Motor neuron (in vitro differentiated cells): ENCODE measurements around the gene AKAP13. TPM values are rescaled to one million over a fixed set of nuclear protein-coding genes. Genes with fewer than 3 reads are reported as not detected.

Source experiments
- ATAC-seq, 8 experiments: fragments of 200-7000 bp; cut with Tn5 transposase; replicated peaks in 6 of 8; 2 replicates each; pipeline ENCODE4 v1.8.0; 2021; ENCODE audit warnings: mild to moderate bottlenecking in 8 of 8, moderate library complexity in 8 of 8
- H3K27ac ChIP-seq, 2 donors: fragments of 250-450 bp; sonication (Bioruptor Pico); 2 replicates each; pipeline ENCODE4 v1.9.0; 2021; ENCODE audit warnings: antibody characterized with exemption in 2 of 2, mild to moderate bottlenecking in 2 of 2, moderate library complexity in 1 of 2
- H3K4me1 ChIP-seq, 2 donors: fragments of 250-450 bp; sonication (Bioruptor Pico); replicated peaks in 1 of 2; 2 replicates each; pipeline ENCODE4 v1.6.1; 2021; ENCODE audit warnings: antibody characterized with exemption in 2 of 2, mild to moderate bottlenecking in 2 of 2, moderate library complexity in 1 of 2
- H3K4me3 ChIP-seq, 5 donors: fragments of 250-450 bp; sonication (Bioruptor Pico); 2 replicates each; pipeline ENCODE4 v1.9.0; 2021; ENCODE audit warnings: antibody characterized with exemption in 5 of 5, mild to moderate bottlenecking in 5 of 5, moderate library complexity in 4 of 5
- WGBS, 10 experiments: fragments of 450-650 bp; shearing (Covaris generic); methylation state at CpG; one replicate each; pipeline ENCODE4 v1.0.0; 2022; 5-methylcytosine and 5-hydroxymethylcytosine counted together
- in situ Hi-C, 9 experiments: fragments of 400-800 bp; cut with MboI; loops; one replicate each; pipeline ENCODE4 v1.15.0; 2021; ENCODE audit warnings: low sequenced_read_pairs in 9 of 9, low pct_unique_long_range_greater_than_20kb in 2 of 9; ENCODE audit not compliant: unreplicated experiment in 9 of 9
- total RNA-seq, 8 experiments: library from RNA; unstranded; fragments of 300-600 nt; gene quantifications; 2 replicates each; pipeline versions ENCODE4 v1.2.3 to v1.2.4, GENCODE V29; 2022

Gene AKAP13
- total RNA-seq, 8 experiments from 2014 or later = 18.6 to 60.2 (median 38.2) TPM

DNA sequence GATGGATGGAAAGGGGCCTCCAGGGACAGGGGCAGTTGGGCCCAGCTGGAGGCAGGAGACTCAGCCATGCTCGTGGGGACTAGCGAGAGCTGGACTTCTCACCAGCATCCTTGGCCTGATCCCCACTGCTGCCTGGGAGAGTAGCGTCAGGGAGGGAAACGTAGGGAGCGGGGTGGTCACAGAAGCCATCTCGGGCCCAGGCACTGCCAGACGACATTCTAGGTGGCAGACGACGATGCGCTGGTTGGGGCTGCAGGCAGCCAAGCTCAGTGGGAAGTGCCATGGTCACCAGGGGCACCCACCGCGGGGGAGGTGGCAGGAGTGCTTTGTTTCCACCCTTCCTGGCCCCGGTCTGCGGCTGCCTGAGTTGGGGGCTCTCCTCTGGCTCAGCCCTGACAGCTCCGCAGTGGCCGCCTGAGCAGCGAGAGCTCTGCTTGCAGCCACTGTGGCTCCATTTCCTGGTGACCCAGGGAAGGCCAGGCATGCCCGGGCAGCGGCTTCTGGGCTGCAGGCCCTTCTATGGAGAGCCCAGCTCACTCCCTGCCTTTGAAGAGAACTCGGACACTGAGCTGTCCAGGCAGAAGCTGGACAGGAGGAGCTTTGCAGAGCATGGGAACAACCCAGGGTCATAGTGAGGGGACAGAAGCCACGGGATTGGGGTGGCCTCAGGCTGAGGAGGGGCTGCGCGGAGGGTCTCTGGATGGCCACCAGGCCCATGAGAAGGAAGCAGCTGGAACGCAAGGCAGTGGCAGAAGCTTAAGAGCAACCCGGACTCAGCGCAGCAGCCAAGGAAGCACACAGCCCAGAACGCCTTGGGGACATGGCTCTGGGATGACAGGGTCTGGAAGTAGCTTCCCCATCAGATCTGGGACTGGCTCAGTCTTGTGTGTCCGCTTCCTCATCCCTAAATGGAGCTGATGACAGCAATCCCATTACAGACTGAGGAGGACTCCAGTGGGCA, 383.6 kb downstream of the AKAP13 start:
- in situ Hi-C loops = no loop called here
- H3K4me1 ChIP-seq = peaks cover 12 to 48% of the 10 kb centered on the region in 2 donors
- ATAC-seq = peak in 1 of 8 experiments; percentile 18
- 85 to 100% (median 100%) methylated on average over 1 to 12 of the region's 28 CpGs; no CpG with 5 or more reads in 3 of the 10 experiments for WGBS, 10 experiments
- no peak overlapping the region for H3K4me3 ChIP-seq
- peak overlapping the region in 1 of 2 donors; percentile 26 for H3K27ac ChIP-seq

DNA sequence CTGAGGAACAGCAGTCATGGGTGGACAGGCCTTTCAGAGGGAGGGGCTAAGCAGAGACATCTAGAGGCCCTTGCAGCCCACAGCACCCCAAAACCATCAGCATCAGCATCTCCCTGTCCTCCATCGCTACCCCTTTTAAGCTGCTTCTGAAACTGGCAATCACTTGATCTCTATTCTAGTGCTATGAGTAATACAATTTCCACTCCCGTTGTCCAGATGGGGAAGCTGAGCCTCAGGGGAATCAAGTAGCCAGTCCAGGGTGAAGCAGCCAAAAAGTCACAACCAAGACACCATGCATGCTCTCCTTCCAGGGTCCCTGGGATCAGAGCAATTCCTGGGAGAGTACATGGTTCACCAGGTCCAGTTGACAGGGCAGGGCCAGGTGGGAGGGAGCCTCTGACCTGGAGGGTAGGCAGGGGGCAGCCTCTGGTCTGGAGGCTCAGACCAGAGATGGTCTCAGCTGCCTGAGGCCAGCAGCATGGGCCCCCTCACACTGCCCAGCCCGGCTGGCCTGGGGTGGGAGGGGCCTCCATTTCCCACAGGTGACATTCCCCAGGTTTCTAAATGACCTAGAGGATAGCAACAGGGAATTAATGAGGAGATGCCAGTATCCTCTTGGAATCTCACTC, 384.4 kb downstream of the AKAP13 start:
- WGBS, 10 experiments = 30 to 100% (median 56%) methylated on average over 1 to 2 of the region's 3 CpGs; no CpG with 5 or more reads in 6 of the 10 experiments
- Histone ChIP-seq H3K27ac (no peak overlapping the region), H3K4me1 (peaks cover 12 to 48% of the 10 kb centered on the region in 2 donors), H3K4me3 (no peak overlapping the region)
- peak in 3 of 8 experiments; percentile 29 to 86 (median 78) for ATAC-seq
- in situ Hi-C loops = no loop called here

DNA sequence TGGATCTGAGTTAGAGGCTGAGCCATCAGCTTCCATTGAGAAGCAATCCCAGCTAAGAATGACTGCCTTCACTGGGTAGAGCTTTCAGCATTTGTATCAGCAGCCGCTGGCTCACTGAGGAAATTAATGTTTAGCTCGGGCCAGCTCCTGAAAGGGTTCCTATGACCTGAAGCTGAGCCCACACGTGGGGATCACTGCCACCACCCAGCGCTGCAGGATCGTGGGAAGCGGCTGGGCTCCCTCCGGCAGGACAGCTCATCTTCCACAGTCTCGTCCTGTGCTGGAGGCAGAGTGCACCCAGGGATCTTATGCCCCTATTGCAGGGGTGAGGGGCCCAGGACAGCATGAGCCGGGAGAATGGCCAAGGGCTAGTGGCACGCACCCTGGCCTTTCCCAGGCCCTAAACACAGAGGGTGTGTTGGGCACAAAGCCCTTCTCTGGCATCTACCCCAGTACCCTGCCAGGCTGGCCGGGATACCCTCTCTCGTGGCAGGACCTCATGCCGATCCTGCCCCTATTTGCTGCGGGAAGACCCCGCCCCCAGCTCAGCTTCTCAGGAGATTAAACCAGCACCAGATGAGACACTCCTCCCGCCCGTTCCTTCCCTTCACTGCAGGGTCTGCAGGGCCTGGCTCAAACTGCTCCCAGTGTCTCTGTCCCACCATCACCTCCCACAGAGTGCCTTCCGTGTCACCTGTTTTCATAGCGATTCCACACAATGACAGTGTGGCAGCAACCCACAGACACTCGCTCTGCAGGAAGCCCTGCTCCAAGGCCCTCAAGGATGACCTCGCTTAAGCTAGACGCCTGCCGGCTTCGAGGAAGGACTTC, 385.8 kb downstream of the AKAP13 start:
- in situ Hi-C loops = no loop called here
- WGBS, 10 experiments = 25 to 60% (median 49%) methylated on average over 1 to 8 of the region's 24 CpGs; no CpG with 5 or more reads in 2 of the 10 experiments
- ATAC-seq = peak in 6 of 8 experiments; percentile 36 to 68 (median 66)

DNA sequence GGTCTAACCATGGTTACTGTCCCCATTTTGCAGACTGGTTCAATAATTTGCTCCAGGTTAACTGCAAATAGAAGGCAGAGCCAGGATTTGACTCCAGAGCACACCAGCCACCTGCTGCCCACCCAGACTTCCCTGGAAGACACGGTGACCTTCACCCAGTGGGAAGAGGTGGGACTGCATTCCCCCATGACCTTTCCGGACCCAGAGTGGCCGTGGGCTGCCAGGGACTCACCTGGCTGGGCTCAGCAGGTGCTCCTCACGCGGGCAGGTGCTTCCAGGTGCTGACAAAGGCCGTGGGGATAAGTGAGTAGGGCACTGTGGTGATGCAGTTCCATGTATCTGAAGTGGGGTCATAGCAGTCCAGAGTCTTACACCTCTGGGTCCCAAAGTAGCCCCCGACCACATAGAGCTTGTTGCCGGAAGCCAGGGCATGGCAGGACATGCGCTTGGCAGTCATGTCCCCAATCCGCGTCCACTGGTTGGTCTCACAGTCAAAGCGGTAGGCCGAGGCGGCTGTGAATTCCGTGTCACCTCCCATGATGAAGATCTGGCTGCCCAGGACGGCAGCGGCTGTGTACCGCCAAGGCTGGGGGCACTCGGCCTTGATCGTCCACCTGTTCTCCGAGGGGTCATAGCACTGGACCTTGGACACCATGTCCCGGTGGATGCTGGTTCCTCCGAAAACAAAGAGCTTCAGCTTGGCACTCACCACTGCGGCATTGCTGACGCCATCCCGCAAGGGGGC, 387.6 kb downstream of the AKAP13 start:
- Histone ChIP-seq H3K4me3 (no peak overlapping the region), H3K4me1 (peaks cover 12 to 30% of the 10 kb centered on the region in 2 donors), H3K27ac (no peak overlapping the region)
- ATAC-seq = no peak
- 88 to 100% (median 100%) methylated on average over 2 to 8 of the region's 26 CpGs; no CpG with 5 or more reads in 5 of the 10 experiments for WGBS, 10 experiments
- in situ Hi-C loops = no loop called here

More for the DNA sequence above, 385.8 kb downstream of the AKAP13 start:
- Histone ChIP-seq H3K27ac (peak overlapping the region in 1 of 2 donors; percentile 35), H3K4me1 (peaks cover 12 to 42% of the 10 kb centered on the region in 2 donors), H3K4me3 (no peak overlapping the region)

DNA sequence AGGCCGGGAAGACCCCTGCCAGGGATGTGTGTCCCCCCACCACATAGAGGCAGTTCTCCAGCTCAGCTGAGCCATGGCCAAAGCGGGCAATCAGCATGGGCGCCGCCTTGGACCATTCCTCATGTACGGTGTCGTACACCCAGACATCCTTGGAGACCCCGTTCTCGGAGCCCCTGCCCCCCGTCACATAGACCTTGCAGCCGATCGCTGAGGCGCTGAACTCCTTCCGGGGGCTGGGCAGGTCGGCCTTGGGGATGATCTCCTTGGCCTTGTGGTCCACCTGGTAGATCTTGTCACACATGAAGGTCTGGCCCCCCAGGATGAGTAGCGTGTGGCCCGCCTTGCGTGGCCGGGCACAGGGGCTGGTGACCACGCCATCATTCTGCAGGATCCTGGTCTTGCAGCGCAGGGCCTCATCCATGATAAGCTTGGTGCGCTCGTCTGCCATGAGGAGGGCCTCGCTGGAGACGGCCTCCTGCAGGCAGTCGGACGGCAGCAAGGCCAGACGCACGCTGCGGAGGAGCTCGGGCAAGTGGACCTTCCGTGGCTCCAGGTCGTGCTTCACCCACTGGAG, 388.3 kb downstream of the AKAP13 start:
- ATAC-seq = no peak
- in situ Hi-C loops = no loop called here
- no peak overlapping the region for H3K4me3 ChIP-seq
- peaks cover 13 to 25% of the 10 kb centered on the region in 2 donors for H3K4me1 ChIP-seq
- H3K27ac ChIP-seq = no peak overlapping the region
- WGBS, 10 experiments = 100% methylated on average over 1 to 8 of the region's 32 CpGs; no CpG with 5 or more reads in 5 of the 10 experiments

DNA sequence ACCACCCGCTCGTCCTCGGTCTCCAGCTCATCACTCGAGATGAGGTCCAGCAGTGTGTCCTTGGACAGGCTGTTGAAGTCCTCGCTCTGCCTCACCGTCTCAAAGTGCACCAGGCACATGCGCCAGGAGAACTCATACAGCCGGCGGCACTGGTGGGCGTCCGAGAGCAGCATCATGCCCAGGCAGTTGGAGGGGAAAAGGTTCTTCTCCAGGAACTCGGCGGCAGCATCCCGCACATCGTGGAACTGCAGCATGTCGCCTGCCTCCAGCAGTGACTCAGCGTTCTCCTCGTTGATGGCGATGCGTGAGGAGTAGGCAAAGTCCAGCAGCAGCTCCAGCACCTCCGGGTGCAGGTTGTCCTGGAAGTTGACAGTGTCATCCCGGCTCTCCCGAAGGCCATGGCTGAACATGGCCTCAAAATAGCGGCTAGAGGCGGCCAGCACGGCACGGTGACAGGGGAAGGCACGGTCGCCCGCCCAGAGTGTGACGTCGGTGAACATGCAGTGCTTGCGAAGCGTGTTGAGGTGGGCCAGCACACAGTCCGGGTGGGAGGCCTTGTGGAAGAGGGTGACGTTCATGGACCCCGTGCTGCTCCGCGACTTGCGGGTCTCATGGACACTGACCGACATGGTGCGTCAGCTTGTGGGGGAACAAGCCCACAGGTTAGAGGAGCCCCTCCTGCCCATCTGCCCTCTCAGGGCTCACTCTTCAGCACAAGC, 388.9 kb downstream of the AKAP13 start:
- no peak for ATAC-seq
- in situ Hi-C loops = no loop called here
- no peak overlapping the region for H3K4me3 ChIP-seq
- WGBS, 10 experiments = 93 to 100% (median 100%) methylated on average over 3 of the region's 42 CpGs; no CpG with 5 or more reads in 7 of the 10 experiments
- peaks cover 20 to 26% of the 10 kb centered on the region in 2 donors for H3K4me1 ChIP-seq
- H3K27ac ChIP-seq = no peak overlapping the region

DNA sequence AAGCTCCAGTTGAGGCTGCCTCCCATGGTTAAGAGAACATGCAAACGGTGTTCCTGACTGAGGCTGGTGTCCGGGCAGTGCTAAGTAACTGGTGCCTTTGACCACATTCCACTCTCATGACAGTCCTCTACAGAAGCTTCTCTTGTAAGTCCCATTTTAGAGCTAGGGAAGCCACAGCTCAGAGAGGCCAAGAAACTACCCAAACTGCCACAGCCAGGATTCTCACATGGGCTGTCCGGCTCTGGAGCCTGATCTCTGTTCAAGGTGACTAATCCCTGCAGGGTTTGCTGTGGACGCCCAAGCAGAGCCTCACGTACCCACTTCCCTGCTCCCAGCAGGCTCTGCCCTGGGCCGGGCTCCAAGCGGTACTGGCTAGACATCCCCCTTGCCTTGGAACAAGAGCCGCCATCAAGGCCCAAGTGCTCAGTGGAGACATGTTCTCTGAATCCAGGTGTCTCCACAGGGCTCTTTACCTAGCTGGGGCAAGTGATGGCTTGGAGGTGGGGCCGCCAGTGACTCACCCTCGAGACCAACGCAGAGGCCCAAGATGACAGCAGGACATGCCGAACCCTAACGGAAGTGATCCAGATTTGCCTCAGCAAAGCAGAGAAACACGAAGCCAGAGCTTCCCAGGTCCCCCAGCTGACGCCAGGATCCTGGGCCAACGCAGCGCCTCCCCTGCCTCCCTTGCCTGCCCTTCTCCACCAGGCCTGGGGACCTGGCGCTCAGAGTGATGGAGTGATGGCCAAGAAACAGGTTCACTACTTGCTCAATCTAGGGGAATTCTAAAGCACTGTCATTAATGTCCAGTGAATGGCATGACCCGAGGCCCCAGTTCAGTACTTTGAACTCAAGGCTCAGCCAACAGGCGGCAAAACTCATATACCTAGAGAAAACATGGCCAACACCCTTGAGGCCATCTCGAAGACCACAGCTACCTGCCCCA, 390.0 kb downstream of the AKAP13 start:
- in situ Hi-C loops = no loop called here
- Histone ChIP-seq H3K27ac (no peak overlapping the region), H3K4me1 (peaks cover 20 to 21% of the 10 kb centered on the region in 2 donors), H3K4me3 (no peak overlapping the region)
- ATAC-seq = peak in 1 of 8 experiments; percentile 28
- 83 to 100% (median 100%) methylated on average over 1 to 16 of the region's 21 CpGs; no CpG with 5 or more reads in 3 of the 10 experiments for WGBS, 10 experiments

DNA sequence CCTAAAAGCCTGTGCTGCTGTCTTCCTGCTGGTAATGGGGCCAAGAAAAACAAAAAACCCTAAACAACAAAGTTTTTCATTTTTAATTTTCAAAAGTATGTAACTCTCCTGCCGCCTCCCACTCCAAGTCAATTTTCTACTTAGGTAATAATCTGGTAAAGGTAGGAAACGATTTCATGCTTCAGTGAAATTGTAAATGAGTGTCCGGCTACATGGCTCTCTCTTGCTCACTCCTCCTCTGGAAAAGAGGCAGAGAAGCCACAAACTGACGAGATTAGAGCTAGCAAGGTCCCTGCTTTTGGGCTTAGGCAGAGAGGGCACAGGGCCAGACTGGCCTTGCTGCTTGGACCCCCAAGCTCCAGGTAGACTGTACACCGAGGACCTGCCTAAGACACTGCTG, 390.9 kb downstream of the AKAP13 start:
- H3K27ac ChIP-seq = no peak overlapping the region
- ATAC-seq = no peak
- no peak overlapping the region for H3K4me3 ChIP-seq
- peaks cover 13 to 14% of the 10 kb centered on the region in 2 donors for H3K4me1 ChIP-seq
- 71 to 100% (median 91%) methylated on average over 1 to 5 of the region's 5 CpGs for WGBS, 10 experiments
- in situ Hi-C loops = no loop called here

DNA sequence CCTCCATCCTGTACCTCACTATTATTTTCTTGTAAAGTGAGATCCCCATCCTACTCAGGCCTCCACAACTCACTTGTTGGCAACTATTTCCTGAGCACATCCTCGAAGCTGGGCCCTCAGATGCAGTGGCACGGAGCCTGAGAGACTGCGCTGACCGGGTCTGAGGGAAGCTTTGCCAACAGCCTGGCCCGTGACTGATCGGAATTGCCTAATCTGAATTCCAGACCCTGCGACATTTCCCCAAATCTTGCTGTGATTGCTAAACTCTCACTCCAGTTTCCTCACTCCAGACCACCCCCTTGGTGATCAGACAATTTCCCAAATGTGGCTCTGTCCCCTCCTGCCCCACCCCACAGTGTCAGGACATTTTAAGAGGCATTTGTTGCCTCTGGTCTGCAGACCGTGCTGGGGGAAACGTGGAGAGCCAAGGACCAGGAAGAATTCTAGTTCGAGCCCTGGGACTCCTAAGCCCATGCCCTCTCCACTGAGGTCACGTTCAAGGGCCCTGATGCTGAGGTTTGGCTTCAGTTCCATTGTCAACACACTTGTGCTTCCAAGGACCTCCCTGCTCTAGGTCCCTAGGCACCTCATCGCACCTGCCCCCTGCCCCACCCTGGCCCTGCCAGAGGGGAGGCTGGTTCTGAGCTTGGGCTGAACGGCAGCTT, 391.5 kb downstream of the AKAP13 start:
- Histone ChIP-seq H3K27ac (no peak overlapping the region), H3K4me1 (peaks cover 9 to 10% of the 10 kb centered on the region in 2 donors), H3K4me3 (no peak overlapping the region)
- in situ Hi-C loops = no loop called here
- WGBS, 10 experiments = 60 to 94% (median 83%) methylated on average over 1 to 5 of the region's 13 CpGs; no CpG with 5 or more reads in 6 of the 10 experiments
- peak in 1 of 8 experiments; percentile 29 for ATAC-seq

DNA sequence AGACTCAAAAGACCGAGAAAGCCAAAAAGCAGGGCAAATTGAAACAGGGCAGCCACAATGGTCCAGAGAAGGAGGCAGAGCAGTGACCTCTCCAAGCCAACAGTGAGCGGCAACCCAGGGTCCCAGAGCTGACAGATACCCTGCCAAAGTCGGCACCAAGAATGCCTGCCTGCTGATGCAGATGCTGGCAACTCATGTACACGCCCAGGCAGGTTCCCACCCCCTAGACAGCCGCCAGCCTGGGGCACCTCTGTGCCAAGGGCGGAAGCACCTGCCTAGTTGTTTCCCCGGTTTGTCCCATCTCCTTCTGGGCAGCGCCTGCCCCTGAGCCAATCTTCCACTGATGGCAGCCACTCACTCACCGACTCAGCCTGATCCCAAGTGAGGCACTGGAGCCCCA, 392.3 kb downstream of the AKAP13 start:
- peaks cover 12 to 18% of the 10 kb centered on the region in 2 donors for H3K4me1 ChIP-seq

More for the DNA sequence above, 392.3 kb downstream of the AKAP13 start:
- 80 to 100% (median 100%) methylated on average over 1 to 2 of the region's 9 CpGs; no CpG with 5 or more reads in 6 of the 10 experiments for WGBS, 10 experiments
- ATAC-seq = no peak
- no peak overlapping the region for H3K4me3 ChIP-seq
- no peak overlapping the region for H3K27ac ChIP-seq
- in situ Hi-C loops = no loop called here
